Parathyroid adenoma (tissue), 2 donors: Measurements from ENCODE around the gene KATNAL1.

Source experiments
- H2AFZ ChIP-seq: fragments of 300-600 bp; sonication (generic); one replicate; pipeline ENCODE4 v1.7.0; 2017; ENCODE audit warnings: antibody characterized with exemption, mild to moderate bottlenecking
- H3K27ac ChIP-seq: fragments of 300-600 bp; sonication (generic); one replicate; pipeline ENCODE4 v1.7.0; 2017
- H3K27me3 ChIP-seq: fragments of 300-600 bp; sonication (generic); one replicate; pipeline ENCODE4 v1.7.0; 2017; ENCODE audit warnings: low read length; ENCODE audit not compliant: control insufficient read depth, insufficient read depth
- H3K36me3 ChIP-seq: fragments of 300-600 bp; sonication (generic); one replicate; pipeline ENCODE4 v1.7.0; 2017; ENCODE audit warnings: low read length; ENCODE audit not compliant: control insufficient read depth, insufficient read depth
- H3K4me1 ChIP-seq: fragments of 300-600 bp; sonication (generic); one replicate; pipeline ENCODE4 v1.7.0; 2017; ENCODE audit warnings: control low read depth
- H3K4me2 ChIP-seq: fragments of 300-600 bp; sonication (generic); one replicate; pipeline ENCODE4 v1.7.0; 2017; ENCODE audit warnings: low read length
- H3K4me3 ChIP-seq: fragments of 300-600 bp; sonication (generic); one replicate; pipeline ENCODE4 v1.7.0; 2017; ENCODE audit warnings: low read depth, low read length
- H3K79me2 ChIP-seq: fragments of 300-600 bp; sonication (generic); one replicate; pipeline ENCODE4 v1.7.0; 2017; ENCODE audit warnings: control low read depth
- H3K9ac ChIP-seq: fragments of 300-600 bp; sonication (generic); one replicate; pipeline ENCODE4 v1.7.0; 2017; ENCODE audit warnings: mild to moderate bottlenecking
- H3K9me3 ChIP-seq: fragments of 300-600 bp; sonication (generic); one replicate; pipeline ENCODE4 v1.7.0; 2017; ENCODE audit warnings: low read length; ENCODE audit not compliant: control insufficient read depth
- TF ChIP-seq, protein P1 (sequence below): fragments of 300-600 bp; sonication (generic); IDR thresholded peaks from one replicate; pipeline ENCODE4 v1.7.0; 2017; ENCODE audit warnings: antibody characterized with exemption, mild to moderate bottlenecking
- donor health status: primary hyperparathyroidism.

KATNAL1 gene

GRCh38 chr13:30156826-30157615, 150.3 kb downstream of the KATNAL1 start:
- H3K4me1 ChIP-seq, result no peaks in the 10 kb centered on the region
- no peak overlapping the region for H3K9ac ChIP-seq
- no peaks in the 10 kb centered on the region for H3K79me2 ChIP-seq
- no peaks in the 10 kb centered on the region for H3K27me3 ChIP-seq
- TF ChIP-seq, protein P1, sequence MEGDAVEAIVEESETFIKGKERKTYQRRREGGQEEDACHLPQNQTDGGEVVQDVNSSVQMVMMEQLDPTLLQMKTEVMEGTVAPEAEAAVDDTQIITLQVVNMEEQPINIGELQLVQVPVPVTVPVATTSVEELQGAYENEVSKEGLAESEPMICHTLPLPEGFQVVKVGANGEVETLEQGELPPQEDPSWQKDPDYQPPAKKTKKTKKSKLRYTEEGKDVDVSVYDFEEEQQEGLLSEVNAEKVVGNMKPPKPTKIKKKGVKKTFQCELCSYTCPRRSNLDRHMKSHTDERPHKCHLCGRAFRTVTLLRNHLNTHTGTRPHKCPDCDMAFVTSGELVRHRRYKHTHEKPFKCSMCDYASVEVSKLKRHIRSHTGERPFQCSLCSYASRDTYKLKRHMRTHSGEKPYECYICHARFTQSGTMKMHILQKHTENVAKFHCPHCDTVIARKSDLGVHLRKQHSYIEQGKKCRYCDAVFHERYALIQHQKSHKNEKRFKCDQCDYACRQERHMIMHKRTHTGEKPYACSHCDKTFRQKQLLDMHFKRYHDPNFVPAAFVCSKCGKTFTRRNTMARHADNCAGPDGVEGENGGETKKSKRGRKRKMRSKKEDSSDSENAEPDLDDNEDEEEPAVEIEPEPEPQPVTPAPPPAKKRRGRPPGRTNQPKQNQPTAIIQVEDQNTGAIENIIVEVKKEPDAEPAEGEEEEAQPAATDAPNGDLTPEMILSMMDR, result no peak
- H2AFZ ChIP-seq, result no peak overlapping the region
- H3K36me3 ChIP-seq, result no peaks in the 10 kb centered on the region
- no peak overlapping the region for H3K4me2 ChIP-seq
- H3K27ac ChIP-seq, result no peak overlapping the region
- no peaks in the 10 kb centered on the region for H3K9me3 ChIP-seq
- no peak overlapping the region for H3K4me3 ChIP-seq

GRCh38 chr13:30156270-30156669, 151.1 kb downstream of the KATNAL1 start:
- H3K79me2 ChIP-seq, result no peaks in the 10 kb centered on the region
- H3K27me3 ChIP-seq, result no peaks in the 10 kb centered on the region
- TF ChIP-seq, protein P1, result no peak
- H3K36me3 ChIP-seq, result no peaks in the 10 kb centered on the region
- no peak overlapping the region for H3K9ac ChIP-seq
- no peaks in the 10 kb centered on the region for H3K9me3 ChIP-seq
- H3K4me2 ChIP-seq, result no peak overlapping the region
- no peak overlapping the region for H3K27ac ChIP-seq
- no peak overlapping the region for H2AFZ ChIP-seq
- H3K4me3 ChIP-seq, result no peak overlapping the region
- H3K4me1 ChIP-seq, result no peaks in the 10 kb centered on the region

- Histone ChIP-seq H3K9ac (no peak overlapping the region), H3K4me1 (no peaks in the 10 kb centered on the region), H3K27me3 (no peaks in the 10 kb centered on the region), H3K79me2 (no peaks in the 10 kb centered on the region), H2AFZ (no peak overlapping the region), H3K36me3 (no peaks in the 10 kb centered on the region), H3K27ac (no peak overlapping the region), H3K9me3 (no peaks in the 10 kb centered on the region), H3K4me2 (no peak overlapping the region), H3K4me3 (no peak overlapping the region)
- TF ChIP-seq, protein P1, result no peak
These were observed 152.4 kb downstream of the KATNAL1 start for GRCh38 chr13:30154931-30155330.

DNA sequence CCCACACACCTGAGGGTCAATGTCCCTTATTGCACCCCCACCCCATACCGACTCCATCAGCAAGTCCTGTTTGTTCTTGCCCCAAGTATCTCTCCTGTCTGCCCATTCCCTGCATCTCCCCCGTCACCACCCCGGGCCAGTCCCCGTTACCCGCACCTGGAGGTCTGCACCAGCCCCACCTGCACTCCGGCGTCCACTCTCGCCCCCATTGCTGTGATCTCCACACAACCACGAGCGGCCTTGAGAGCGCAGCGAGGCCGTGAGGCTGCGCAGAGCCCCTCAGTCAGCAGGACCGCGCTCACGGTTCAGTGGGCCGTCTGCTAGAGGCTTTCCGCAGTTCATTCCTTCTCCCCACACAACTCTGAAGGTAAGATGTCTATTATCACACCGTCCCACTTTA, 152.8 kb downstream of the KATNAL1 start:
- no peaks in the 10 kb centered on the region for H3K4me1 ChIP-seq
- no peaks in the 10 kb centered on the region for H3K79me2 ChIP-seq
- no peak overlapping the region for H3K4me3 ChIP-seq
- TF ChIP-seq, protein P1, result no peak
- no peak overlapping the region for H2AFZ ChIP-seq
- H3K9me3 ChIP-seq, result no peaks in the 10 kb centered on the region
- no peak overlapping the region for H3K4me2 ChIP-seq
- H3K27me3 ChIP-seq, result no peaks in the 10 kb centered on the region
- no peak overlapping the region for H3K27ac ChIP-seq
- H3K36me3 ChIP-seq, result no peaks in the 10 kb centered on the region
- H3K9ac ChIP-seq, result no peak overlapping the region
